ENCODE data around the gene LONP2. TPM values are rescaled to one million over a fixed set of nuclear protein-coding genes. Genes with fewer than 3 reads are reported as not detected.

The LONP2 gene
- total and polyA plus RNA-seq, 2 of the 13 experiments (the other 11 are each of a cell fraction or from before 2014, with no cell fraction given) = 39.2 to 63.3 TPM

DNA sequence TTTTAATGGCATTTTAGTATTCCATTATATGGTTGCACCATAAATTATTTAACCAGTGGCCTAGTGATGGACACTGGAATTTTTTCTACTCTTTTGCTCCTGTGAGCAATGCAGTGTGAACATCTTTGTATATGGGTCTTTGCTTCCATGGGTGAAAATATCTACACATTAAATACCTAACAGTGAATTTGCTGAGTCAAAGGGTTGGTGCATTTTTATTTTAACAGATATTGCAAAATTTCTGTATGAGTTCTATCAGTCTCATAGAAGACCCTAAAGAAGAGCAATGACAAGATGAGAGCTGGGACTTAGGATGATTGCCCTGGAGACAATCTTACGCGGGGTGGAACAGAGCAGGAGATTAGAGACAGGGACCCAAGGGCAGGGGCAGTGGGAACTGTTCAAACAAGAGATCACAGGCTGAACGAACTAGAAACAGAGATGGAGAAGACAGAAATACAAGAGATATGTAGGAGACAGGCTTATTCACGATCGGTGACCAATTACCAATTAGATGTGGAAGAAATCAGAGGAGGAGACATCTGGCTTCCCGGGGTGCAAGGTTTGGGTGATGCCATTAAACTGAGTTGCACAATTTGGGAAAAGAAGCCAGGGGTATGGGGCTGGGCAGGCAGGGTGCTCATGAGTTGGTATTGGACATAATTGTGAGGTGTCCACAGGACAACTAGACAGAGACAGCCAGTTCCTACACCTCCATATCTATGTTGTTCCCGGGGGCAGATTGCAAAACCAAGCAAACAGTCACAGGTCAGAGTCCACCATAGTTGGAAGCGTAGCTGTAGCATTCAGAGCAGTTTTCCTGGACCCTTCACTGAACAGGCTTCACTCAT, 39.9 kb upstream of the LONP2 start (continued):
- TF ChIP-seq, protein P1, sequence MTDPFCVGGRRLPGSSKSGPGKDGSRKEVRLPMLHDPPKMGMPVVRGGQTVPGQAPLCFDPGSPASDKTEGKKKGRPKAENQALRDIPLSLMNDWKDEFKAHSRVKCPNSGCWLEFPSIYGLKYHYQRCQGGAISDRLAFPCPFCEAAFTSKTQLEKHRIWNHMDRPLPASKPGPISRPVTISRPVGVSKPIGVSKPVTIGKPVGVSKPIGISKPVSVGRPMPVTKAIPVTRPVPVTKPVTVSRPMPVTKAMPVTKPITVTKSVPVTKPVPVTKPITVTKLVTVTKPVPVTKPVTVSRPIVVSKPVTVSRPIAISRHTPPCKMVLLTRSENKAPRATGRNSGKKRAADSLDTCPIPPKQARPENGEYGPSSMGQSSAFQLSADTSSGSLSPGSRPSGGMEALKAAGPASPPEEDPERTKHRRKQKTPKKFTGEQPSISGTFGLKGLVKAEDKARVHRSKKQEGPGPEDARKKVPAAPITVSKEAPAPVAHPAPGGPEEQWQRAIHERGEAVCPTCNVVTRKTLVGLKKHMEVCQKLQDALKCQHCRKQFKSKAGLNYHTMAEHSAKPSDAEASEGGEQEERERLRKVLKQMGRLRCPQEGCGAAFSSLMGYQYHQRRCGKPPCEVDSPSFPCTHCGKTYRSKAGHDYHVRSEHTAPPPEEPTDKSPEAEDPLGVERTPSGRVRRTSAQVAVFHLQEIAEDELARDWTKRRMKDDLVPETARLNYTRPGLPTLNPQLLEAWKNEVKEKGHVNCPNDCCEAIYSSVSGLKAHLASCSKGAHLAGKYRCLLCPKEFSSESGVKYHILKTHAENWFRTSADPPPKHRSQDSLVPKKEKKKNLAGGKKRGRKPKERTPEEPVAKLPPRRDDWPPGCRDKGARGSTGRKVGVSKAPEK (CRISPR knock-in tag; IDR thresholded peaks at IDR 0.05; ENCODE audit: borderline replicate concordance) = peak; percentile 16; the same call in 1 of the 2 replicates
- TF ChIP-seq ZNF121 (CRISPR knock-in tag; IDR thresholded peaks at IDR 0.05) (peak; percentile 92), SALL1 (CRISPR knock-in tag; IDR thresholded peaks at IDR 0.05) (peak; percentile 99), ISX (CRISPR knock-in tag; conservative IDR thresholded peaks at IDR 0.05) (no peak), ZFP1 (CRISPR knock-in tag; IDR thresholded peaks at IDR 0.05) (peak; percentile 96), ZNF33B (CRISPR knock-in tag; IDR thresholded peaks at IDR 0.05) (no peak), EP300 (IDR thresholded peaks at IDR 0.05; ENCODE audit: low read depth in 2 of 2, low read length in 2 of 2) (peak; percentile 96 to 99), EP300 (CRISPR knock-in tag; IDR thresholded peaks at IDR 0.05; ENCODE audit: borderline replicate concordance) (peak; percentile 95), RBFOX2 (IDR thresholded peaks at IDR 0.05; ENCODE audit: low read depth, low read length) (peak; percentile 61; the same call in 1 of the 2 replicates), ZMYM4 (CRISPR knock-in tag; IDR thresholded peaks at IDR 0.05) (peak; percentile 94), ZSCAN21 (CRISPR knock-in tag; IDR thresholded peaks at IDR 0.05; ENCODE audit: borderline replicate concordance) (peak; percentile 96), TFDP2 (CRISPR knock-in tag; IDR thresholded peaks at IDR 0.05) (peak; percentile 64; the same call in 1 of the 2 replicates), HDAC1 (CRISPR knock-in tag; IDR thresholded peaks at IDR 0.05) (peak; percentile 93), PCBP1 (IDR thresholded peaks at IDR 0.05; ENCODE audit: borderline replicate concordance, low read depth, low read length) (no peak), KDM6A (CRISPR knock-in tag; IDR thresholded peaks at IDR 0.05; ENCODE audit: low read depth) (peak; percentile 99), ZNF562 (CRISPR knock-in tag; IDR thresholded peaks at IDR 0.05; ENCODE audit: borderline replicate concordance) (no peak), HNRNPK (IDR thresholded peaks at IDR 0.05; ENCODE audit: low read depth, low read length, poor library complexity, severe bottlenecking) (no peak), HNF4A (CRISPR knock-in tag; IDR thresholded peaks at IDR 0.05) (peak; percentile 100), SOX6 (IDR thresholded peaks at IDR 0.05) (no peak), SOX6 (CRISPR knock-in tag; IDR thresholded peaks at IDR 0.05) (peak; percentile 96), ZSCAN30 (CRISPR knock-in tag; IDR thresholded peaks at IDR 0.05) (0 out of 2 replicates have a peak, but pooled peaks have one; percentile 55)
- TF ChIP-seq, protein P2, sequence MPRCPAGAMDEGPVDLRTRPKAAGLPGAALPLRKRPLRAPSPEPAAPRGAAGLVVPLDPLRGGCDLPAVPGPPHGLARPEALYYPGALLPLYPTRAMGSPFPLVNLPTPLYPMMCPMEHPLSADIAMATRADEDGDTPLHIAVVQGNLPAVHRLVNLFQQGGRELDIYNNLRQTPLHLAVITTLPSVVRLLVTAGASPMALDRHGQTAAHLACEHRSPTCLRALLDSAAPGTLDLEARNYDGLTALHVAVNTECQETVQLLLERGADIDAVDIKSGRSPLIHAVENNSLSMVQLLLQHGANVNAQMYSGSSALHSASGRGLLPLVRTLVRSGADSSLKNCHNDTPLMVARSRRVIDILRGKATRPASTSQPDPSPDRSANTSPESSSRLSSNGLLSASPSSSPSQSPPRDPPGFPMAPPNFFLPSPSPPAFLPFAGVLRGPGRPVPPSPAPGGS (CRISPR knock-in tag; IDR thresholded peaks at IDR 0.05) = peak; percentile 84
- TF ChIP-seq, protein P3, sequence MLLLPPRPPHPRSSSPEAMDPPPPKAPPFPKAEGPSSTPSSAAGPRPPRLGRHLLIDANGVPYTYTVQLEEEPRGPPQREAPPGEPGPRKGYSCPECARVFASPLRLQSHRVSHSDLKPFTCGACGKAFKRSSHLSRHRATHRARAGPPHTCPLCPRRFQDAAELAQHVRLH (CRISPR knock-in tag; IDR thresholded peaks at IDR 0.05; ENCODE audit: borderline replicate concordance, low read depth) = peak; percentile 95; the same call in 1 of the 2 replicates
- TF ChIP-seq, protein P4, sequence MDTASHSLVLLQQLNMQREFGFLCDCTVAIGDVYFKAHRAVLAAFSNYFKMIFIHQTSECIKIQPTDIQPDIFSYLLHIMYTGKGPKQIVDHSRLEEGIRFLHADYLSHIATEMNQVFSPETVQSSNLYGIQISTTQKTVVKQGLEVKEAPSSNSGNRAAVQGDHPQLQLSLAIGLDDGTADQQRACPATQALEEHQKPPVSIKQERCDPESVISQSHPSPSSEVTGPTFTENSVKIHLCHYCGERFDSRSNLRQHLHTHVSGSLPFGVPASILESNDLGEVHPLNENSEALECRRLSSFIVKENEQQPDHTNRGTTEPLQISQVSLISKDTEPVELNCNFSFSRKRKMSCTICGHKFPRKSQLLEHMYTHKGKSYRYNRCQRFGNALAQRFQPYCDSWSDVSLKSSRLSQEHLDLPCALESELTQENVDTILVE (CRISPR knock-in tag; IDR thresholded peaks at IDR 0.05) = peak; percentile 85
